Gastrocnemius medialis (tissue), 4 donors: Measurements from ENCODE around the gene CRK.
A peak's percentile ranks its signal among the peaks of the same experiment; 100 is the strongest.

Experiments
- CTCF ChIP-seq, 5 experiments: fragments of 450-650 bp in 3 of 5; fragments of 200-600 bp in 2 of 5; sonication (generic) in 2 of 5; IDR thresholded peaks in 4 of 5; conservative IDR thresholded peaks in 1 of 5; 1 replicate in 4 of 5; 2 replicates in 1 of 5; pipeline ENCODE4 v1.5.1; 2016 to 2019; ENCODE audit warnings: antibody characterized with exemption in 5 of 5, mild to moderate bottlenecking in 3 of 5, moderate library complexity in 3 of 5
- POLR2A ChIP-seq, 2 donors: fragments of 450-650 bp; IDR thresholded peaks; one replicate each; pipeline ENCODE4 v1.6.1; 2017; ENCODE audit warnings: antibody characterized with exemption in 2 of 2, mild to moderate bottlenecking in 2 of 2, moderate library complexity in 2 of 2

- TF ChIP-seq CTCF (IDR thresholded peaks at IDR 0.05 in 4 of 5, conservative IDR thresholded peaks at IDR 0.05 in 1 of 5) (no peak), POLR2A (IDR thresholded peaks at IDR 0.05) (peak in 1 of 2 donors; percentile 25)
Measured at GRCh38 chr17:1390432-1391367, 65.3 kb downstream of the CRK start.
